K562 (cell line): ENCODE results near the gene NOTO. TPM values are rescaled to one million over a fixed set of nuclear protein-coding genes. Genes with fewer than 3 reads are reported as not detected.

Experiments used
- ATAC-seq: fragments of 200-7000 bp; cut with Tn5 transposase; 3 replicates; pipeline ENCODE4 v1.9.1; 2020; ENCODE audit warnings: moderate library complexity
- BruUV-seq: library from RNA; stranded (reverse); fragments of 400-500 nt; replicated peaks from 2 replicates; lab custom pipeline; 2021; lab: Mats Ljungman, UMichigan
- CTCF ChIA-PET: fragments of 300-600 bp; formaldehyde crosslinking; extraction: SDS; loops from one replicate; lab custom pipeline; 2021; ENCODE audit warnings: low intra/inter-chr PET ratio; lab: Yijun Ruan, JAX
- POLR2A ChIA-PET: fragments of 300-600, 350-650 bp; sonication (Branson Sonifier 250); formaldehyde crosslinking; extraction: SDS; loops from one replicate; lab custom pipeline; 2021; ENCODE audit warnings: antibody characterized with exemption, inconsistent platforms; lab: Yijun Ruan, JAX
- DNase-seq, 4 experiments: peaks; one replicate each; pipeline versions ENCODE4 v3.0.0 to v3.0.0-alpha.2; 2011 to 2018; ENCODE audit warnings: low spot score in 3 of 4, mixed read lengths in 3 of 4; ENCODE audit errors: extremely low read depth in 1 of 4
- FAIRE-seq: peaks from 2 replicates; lab custom pipeline; 2011; peaks lifted over from hg19 to GRCh38; lab: Jason Lieb, UNC
- H2AFZ ChIP-seq: 2 replicates; pipeline ENCODE4 v1.6.0; 2011; ENCODE audit warnings: low read depth, low read length, control low read depth, inconsistent platforms
- H3K27ac ChIP-seq: fragments of 200-600 bp; 3 replicates; pipeline ENCODE4 v1.8.0; 2011; ENCODE audit warnings: low read depth, mild to moderate bottlenecking, control low read depth, inconsistent platforms, low read length, moderate library complexity, mixed read lengths; ENCODE audit errors: extremely low read depth
- H3K27me3 ChIP-seq, 2 experiments: fragments of 300-600 bp in 1 of 2; 2 replicates in 1 of 2; 3 replicates in 1 of 2; pipeline versions ENCODE4 v1.6.0 to v1.8.0; 2011; ENCODE audit warnings: inconsistent platforms in 2 of 2, low read length in 2 of 2, mild to moderate bottlenecking in 1 of 2, mixed read lengths in 1 of 2, moderate library complexity in 1 of 2; ENCODE audit not compliant: control insufficient read depth in 2 of 2, insufficient read depth in 2 of 2
- H3K36me3 ChIP-seq: fragments of 300-600 bp; 3 replicates; pipeline ENCODE4 v1.8.0; 2011; ENCODE audit warnings: mild to moderate bottlenecking, low read length, inconsistent platforms; ENCODE audit not compliant: control insufficient read depth, insufficient read depth
- H3K4me1 ChIP-seq, 2 experiments: fragments of 200-600 bp in 1 of 2; replicated peaks in 1 of 2; 2 replicates in 1 of 2; 3 replicates in 1 of 2; pipeline versions ENCODE4 v1.5.1 to v1.8.0; 2011; ENCODE audit warnings: inconsistent platforms in 2 of 2, low read length in 2 of 2, mild to moderate bottlenecking in 1 of 2, mixed read lengths in 1 of 2, moderate library complexity in 1 of 2; ENCODE audit not compliant: control insufficient read depth in 2 of 2, insufficient read depth in 2 of 2
- H3K4me2 ChIP-seq: 2 replicates; pipeline ENCODE4 v1.6.1; 2011; ENCODE audit warnings: low read length, control low read depth, inconsistent platforms, mixed read lengths; ENCODE audit not compliant: insufficient read depth
- H3K4me3 ChIP-seq: fragments of 200-600 bp; sonication (generic), shearing (Covaris generic); 2 replicates; pipeline ENCODE4 v1.5.1; 2016; ENCODE audit warnings: control low read depth, inconsistent platforms
- H3K79me2 ChIP-seq: fragments of 200-600 bp; 3 replicates; pipeline ENCODE4 v1.8.0; 2011; ENCODE audit warnings: low read length, inconsistent platforms; ENCODE audit not compliant: control insufficient read depth, insufficient read depth
- H3K9ac ChIP-seq, 2 experiments: 2 replicates each; pipeline versions ENCODE4 v1.6.0 to v1.6.1; 2011; ENCODE audit warnings: low read depth in 2 of 2, low read length in 2 of 2, control low read depth in 1 of 2, inconsistent platforms in 1 of 2, mild to moderate bottlenecking in 1 of 2, mixed read lengths in 1 of 2; ENCODE audit not compliant: insufficient read depth in 1 of 2
- H3K9me1 ChIP-seq: one replicate; pipeline ENCODE4 v1.6.0; 2011; ENCODE audit warnings: inconsistent platforms, mild to moderate bottlenecking, low read length, moderate library complexity; ENCODE audit not compliant: control insufficient read depth, insufficient read depth
- H3K9me3 ChIP-seq: replicated peaks from 2 replicates; pipeline ENCODE4 v1.5.1; 2011; ENCODE audit warnings: low read depth, low read length, inconsistent platforms; ENCODE audit not compliant: control insufficient read depth, insufficient read depth
- H4K20me1 ChIP-seq: replicated peaks from 2 replicates; pipeline ENCODE4 v1.6.1; 2011; ENCODE audit warnings: low read length, inconsistent platforms, mixed read lengths; ENCODE audit not compliant: control insufficient read depth, insufficient read depth
- CTBP1 ChIP-seq: fragments of 450-650 bp; IDR thresholded peaks from 2 replicates; pipeline ENCODE4 v1.6.1; 2016; ENCODE audit warnings: borderline replicate concordance
- NFE2 ChIP-seq: IDR thresholded peaks from 2 replicates; pipeline ENCODE4 v1.6.1; 2014; ENCODE audit warnings: antibody characterized with exemption, low read depth
- NFIC ChIP-seq: fragments of 450-650 bp; IDR thresholded peaks from 2 replicates; pipeline ENCODE4 v1.6.1; 2017; ENCODE audit warnings: mild to moderate bottlenecking, inconsistent platforms
- NFIX ChIP-seq: fragments of 250-450 bp; sonication (Bioruptor Pico); IDR thresholded peaks from 2 replicates; pipeline ENCODE4 v1.4.0; 2020; ENCODE audit warnings: low read depth, mild to moderate bottlenecking, moderate library complexity
- RCOR1 ChIP-seq, 2 experiments: IDR thresholded peaks; 2 replicates each; pipeline ENCODE4 v1.6.1; 2012; ENCODE audit warnings: low read depth in 2 of 2, low read length in 2 of 2, borderline replicate concordance in 1 of 2, improper control_type of control experiment in 1 of 2
- SIN3B ChIP-seq: fragments of 450-650 bp; IDR thresholded peaks from 2 replicates; pipeline ENCODE4 v1.6.1; 2017; ENCODE audit warnings: low read depth, mild to moderate bottlenecking, moderate library complexity
- SMAD2 ChIP-seq: fragments of 150-350 bp; IDR thresholded peaks from 2 replicates; pipeline ENCODE4 v1.6.1; 2014; ENCODE audit warnings: low read depth, mild to moderate bottlenecking, low read length
- SMARCA5 ChIP-seq: fragments of 450-650 bp; IDR thresholded peaks from 2 replicates; pipeline ENCODE4 v1.6.1; 2016
- SPI1 ChIP-seq: IDR thresholded peaks from 2 replicates; pipeline ENCODE4 v1.6.1; 2011; ENCODE audit warnings: low read depth, low read length, control low read depth, borderline replicate concordance
- WGBS: fragments of 100-300 bp; shearing (Covaris generic); methylation state at CpG from one replicate; pipeline ENCODE4 v1.1.6; 2016; ENCODE audit warnings: low coverage, mixed read lengths; ENCODE audit not compliant: insufficient coverage; ENCODE audit errors: missing lambda C conversion rate; 5-methylcytosine and 5-hydroxymethylcytosine counted together
- in situ Hi-C: fragments of 300-500 bp; cut with MboI; formaldehyde crosslinking; loops from 4 replicates; pipeline ENCODE4 v1.15.0; 2018; ENCODE audit warnings: inconsistent platforms, mixed read lengths
- intact Hi-C: fragments of 100-400 bp; cut with micrococcal nuclease; formaldehyde crosslinking; loops from 2 replicates; pipeline ENCODE4 v1.14.2; 2022
- polyA plus RNA-seq, 8 experiments: library from polyadenylated mRNA; depleted of rRNA in 4 of 8; stranded (reverse) in 5 of 8; unstranded in 3 of 8; fragments of >200 nt; fragmentation: Nextera tagmentation in 2 of 8; fragmentation: Illumina TruSeq in 1 of 8; extraction: Ambion mirVana in 2 of 8; extraction: Trizol in 1 of 8; gene quantifications; 2 replicates each; pipeline versions ENCODE4 v1.2.1 to v1.2.3, GENCODE V29; 2011 to 2014; ENCODE audit warnings: inconsistent platforms in 1 of 8, missing spikeins in 1 of 8
- total RNA-seq, 7 experiments: library from RNA; depleted of rRNA in 6 of 7; stranded (reverse); fragments of >200 nt in 6 of 7; fragmentation: Illumina TruSeq in 2 of 7; extraction: Trizol in 2 of 7; gene quantifications; 2 replicates each; pipeline versions ENCODE4 v1.2.1 to v1.2.3, GENCODE V29; 2011 to 2021; ENCODE audit warnings: low replicate concordance in 1 of 7
- TF ChIP-seq, protein P1 (sequence below): sonication (generic); formaldehyde crosslinking; IDR thresholded peaks from 2 replicates; pipeline ENCODE4 v1.8.1; 2022; ENCODE audit warnings: missing genetic modification reagents

Gene NOTO
- total and polyA plus RNA-seq, 9 of the 15 experiments (the other 6 are each of a cell fraction or from before 2014, with no cell fraction given), result not detected

DNA sequence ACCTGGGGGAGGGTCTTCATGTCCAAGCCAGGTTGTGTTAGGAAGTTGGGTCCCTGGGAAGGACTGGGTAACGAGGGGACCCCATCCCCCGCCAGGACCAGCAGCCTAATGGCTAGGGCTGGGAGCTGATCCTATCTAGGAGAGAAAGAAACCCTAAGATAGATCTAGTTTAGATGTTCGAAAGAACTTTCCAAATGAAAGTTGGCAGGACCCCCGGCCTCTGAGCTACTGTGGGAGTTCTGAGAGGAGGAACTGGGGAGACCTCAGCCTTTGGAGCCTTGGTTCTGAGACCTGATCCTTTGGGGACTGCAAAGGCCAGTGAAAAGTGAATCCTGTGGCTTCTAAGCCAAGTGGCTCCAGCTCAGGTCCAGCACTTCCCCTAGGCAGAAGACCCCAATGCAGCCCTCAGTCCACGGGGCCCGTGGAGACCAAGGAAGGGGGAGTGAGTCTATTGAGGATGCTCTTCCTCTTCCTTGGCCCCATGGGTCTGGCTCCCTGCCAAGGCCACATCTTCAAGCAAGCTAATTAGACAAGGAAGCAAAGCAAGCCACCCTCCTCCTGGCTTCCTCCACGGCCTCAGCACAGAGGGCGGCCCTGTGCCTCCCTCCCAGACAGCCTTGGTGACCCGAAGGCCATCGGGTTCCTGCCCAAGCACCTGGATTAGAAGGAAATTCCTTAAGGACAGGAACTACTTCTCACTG, 55.2 kb downstream of the NOTO start:
- FAIRE-seq, result peak; percentile 56
- CTCF ChIA-PET, result no interaction called here
- Histone ChIP-seq H3K4me1 (peaks cover 2 to 21% of the 10 kb centered on the region in 2 experiments; a peak in 3 of 5 replicates), H3K36me3 (peaks cover 24% of the 10 kb centered on the region), H3K79me2 (no peaks in the 10 kb centered on the region), H3K9me1 (no peaks in the 10 kb centered on the region)
- no peak for TF ChIP-seq SIN3B
- no peak for TF ChIP-seq SMAD2
- peak in 1 of 2 experiments; percentile 57; a peak in 1 of 4 replicates for TF ChIP-seq RCOR1 (IDR thresholded peaks at IDR 0.05; ENCODE audit: borderline replicate concordance in 1 of 2, low read depth in 2 of 2, low read length in 2 of 2)
- peak; percentile 94 for TF ChIP-seq NFIC
- TF ChIP-seq NFE2, result no peak
- no peak for TF ChIP-seq SMARCA5
- peak; percentile 52; the same call in 1 of the 2 replicates for TF ChIP-seq CTBP1
- peak; percentile 44; the same call in 1 of the 2 replicates for TF ChIP-seq NFIX
- TF ChIP-seq, protein P1, sequence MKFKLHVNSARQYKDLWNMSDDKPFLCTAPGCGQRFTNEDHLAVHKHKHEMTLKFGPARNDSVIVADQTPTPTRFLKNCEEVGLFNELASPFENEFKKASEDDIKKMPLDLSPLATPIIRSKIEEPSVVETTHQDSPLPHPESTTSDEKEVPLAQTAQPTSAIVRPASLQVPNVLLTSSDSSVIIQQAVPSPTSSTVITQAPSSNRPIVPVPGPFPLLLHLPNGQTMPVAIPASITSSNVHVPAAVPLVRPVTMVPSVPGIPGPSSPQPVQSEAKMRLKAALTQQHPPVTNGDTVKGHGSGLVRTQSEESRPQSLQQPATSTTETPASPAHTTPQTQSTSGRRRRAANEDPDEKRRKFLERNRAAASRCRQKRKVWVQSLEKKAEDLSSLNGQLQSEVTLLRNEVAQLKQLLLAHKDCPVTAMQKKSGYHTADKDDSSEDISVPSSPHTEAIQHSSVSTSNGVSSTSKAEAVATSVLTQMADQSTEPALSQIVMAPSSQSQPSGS, result no peak
- peak; percentile 62; the same call in 1 of the 2 replicates for TF ChIP-seq SPI1
- TF ChIP-seq, all 486 proteins: peak for 5
- H3K27ac ChIP-seq, result no peak overlapping the region; the same call in 2 of the 3 replicates
- BruUV-seq, result no TSS peak
- 23% methylated on average over 10 of the region's 10 CpGs for WGBS
- H4K20me1 ChIP-seq, result peaks cover 6% of the 10 kb centered on the region; the same call in 1 of the 2 replicates
- no peak overlapping the region for H3K4me3 ChIP-seq
- H3K4me2 ChIP-seq, result no peak overlapping the region
- POLR2A ChIA-PET, result interaction anchor here (0.6 to 2.2 kb wide), 8 partner anchors 10 to 45 kb away, joined by 3 to 15 read pairs (median 6); partner anchors contain the start of gene CCT7
- H3K9ac ChIP-seq, result peak overlapping the region in 1 of 2 experiments; percentile 47; a peak in 1 of 4 replicates
- H2AFZ ChIP-seq, result no peak overlapping the region
- H3K27me3 ChIP-seq, result no peaks in the 10 kb centered on the region
- in situ Hi-C loops (no loop called here), intact Hi-C loops (loop anchor here (5.0 to 10.0 kb wide), 2 partner anchors 80 to 273 kb away; no protein-coding TSS in a partner anchor)
- ATAC-seq (peak; percentile 13; the same call in 1 of the 3 replicates), DNase-seq (peak in 2 of 4 experiments; percentile 47 to 60)
- H3K9me3 ChIP-seq, result no peaks in the 10 kb centered on the region
